Neuronal stem cell (in vitro differentiated cells): Measurements from ENCODE around the gene UBL7.
A peak's percentile ranks its signal among the peaks of the same experiment; 100 is the strongest.

Experiments
- DNase-seq: peaks from one replicate; pipeline ENCODE4 v3.0.0-alpha.2; 2013; ENCODE audit warnings: low spot score
- H2AFZ ChIP-seq: one replicate; pipeline ENCODE4 v1.6.1; 2013; ENCODE audit warnings: mild to moderate bottlenecking, low read length, inconsistent platforms
- H2AK5ac ChIP-seq: 2 replicates; pipeline ENCODE4 v1.6.1; 2013; ENCODE audit warnings: low read depth, mild to moderate bottlenecking, inconsistent platforms, low read length, moderate library complexity, mixed read lengths
- H2BK120ac ChIP-seq: 2 replicates; pipeline ENCODE4 v1.6.1; 2013; ENCODE audit warnings: low read depth, mild to moderate bottlenecking, inconsistent platforms, low read length, moderate library complexity, mixed read lengths
- H2BK12ac ChIP-seq: one replicate; pipeline ENCODE4 v1.6.1; 2013; ENCODE audit warnings: low read length, inconsistent platforms
- H2BK15ac ChIP-seq: 2 replicates; pipeline ENCODE4 v1.6.1; 2013; ENCODE audit warnings: mild to moderate bottlenecking, low read length, inconsistent platforms, mixed read lengths
- H2BK5ac ChIP-seq: one replicate; pipeline ENCODE4 v1.6.1; 2013; ENCODE audit warnings: inconsistent platforms, mild to moderate bottlenecking, low read length, moderate library complexity
- H3K14ac ChIP-seq: one replicate; pipeline ENCODE4 v1.6.1; 2013; ENCODE audit warnings: low read length, inconsistent platforms
- H3K18ac ChIP-seq: 2 replicates; pipeline ENCODE4 v1.6.1; 2013; ENCODE audit warnings: low read length, inconsistent platforms
- H3K23ac ChIP-seq: 2 replicates; pipeline ENCODE4 v1.6.1; 2013; ENCODE audit warnings: low read depth, mild to moderate bottlenecking, mixed read lengths, low read length, inconsistent platforms; ENCODE audit not compliant: poor library complexity
- H3K27ac ChIP-seq: replicated peaks from 3 replicates; pipeline ENCODE4 v1.5.1; 2013; ENCODE audit warnings: low read length, inconsistent platforms
- H3K27me3 ChIP-seq, 3 experiments: 2 replicates each; pipeline ENCODE4 v1.6.1; 2013; ENCODE audit warnings: low read length in 3 of 3, mild to moderate bottlenecking in 2 of 3, inconsistent platforms in 1 of 3, low read depth in 1 of 3, mixed read lengths in 1 of 3, moderate library complexity in 1 of 3; ENCODE audit not compliant: control insufficient read depth in 3 of 3, insufficient read depth in 3 of 3
- H3K36me3 ChIP-seq, 2 donors: replicated peaks in 1 of 2; 2 replicates each; pipeline ENCODE4 v1.6.1; 2013; ENCODE audit warnings: low read length in 2 of 2; ENCODE audit not compliant: control insufficient read depth in 2 of 2, insufficient read depth in 2 of 2
- H3K4ac ChIP-seq: 2 replicates; pipeline ENCODE4 v1.6.1; 2013; ENCODE audit warnings: inconsistent platforms, mild to moderate bottlenecking, low read length, moderate library complexity
- H3K4me1 ChIP-seq, 2 donors: 1 replicate in 1 of 2; 2 replicates in 1 of 2; pipeline ENCODE4 v1.6.1; 2013; ENCODE audit warnings: low read length in 2 of 2, low read depth in 1 of 2; ENCODE audit not compliant: control insufficient read depth in 2 of 2, insufficient read depth in 1 of 2
- H3K4me2 ChIP-seq: one replicate; pipeline ENCODE4 v1.6.1; 2013; ENCODE audit warnings: mild to moderate bottlenecking, low read length, inconsistent platforms; ENCODE audit not compliant: insufficient read depth, poor library complexity, severe bottlenecking
- H3K4me3 ChIP-seq, 2 donors: 2 replicates each; pipeline ENCODE4 v1.5.1; 2013; ENCODE audit warnings: low read length in 2 of 2, mild to moderate bottlenecking in 2 of 2, inconsistent platforms in 1 of 2, moderate library complexity in 1 of 2
- H3K79me1 ChIP-seq: one replicate; pipeline ENCODE4 v1.6.1; 2013; ENCODE audit warnings: low read depth, mild to moderate bottlenecking, inconsistent platforms, low read length, moderate library complexity
- H3K9ac ChIP-seq: one replicate; pipeline ENCODE4 v1.6.1; 2013; ENCODE audit warnings: mild to moderate bottlenecking, low read depth, low read length, inconsistent platforms; ENCODE audit not compliant: poor library complexity
- H3K9me3 ChIP-seq, 2 donors: replicated peaks in 1 of 2; 2 replicates each; pipeline versions ENCODE3 to v1.6.1; 2013; ENCODE audit warnings: low read length in 2 of 2, mild to moderate bottlenecking in 2 of 2, inconsistent platforms in 1 of 2, low read depth in 1 of 2, mixed read lengths in 1 of 2, moderate library complexity in 1 of 2; ENCODE audit not compliant: control insufficient read depth in 2 of 2, insufficient read depth in 1 of 2
- H4K8ac ChIP-seq: one replicate; pipeline ENCODE4 v1.6.1; 2013; ENCODE audit warnings: low read depth, mild to moderate bottlenecking, inconsistent platforms, low read length, moderate library complexity
- H4K91ac ChIP-seq: one replicate; pipeline ENCODE4 v1.6.1; 2013; ENCODE audit warnings: low read length, low read depth, mild to moderate bottlenecking, inconsistent platforms; ENCODE audit not compliant: poor library complexity
- WGBS, 2 donors: extraction: QIAGEN DNeasy Blood & Tissue Kit; methylation state at CpG; one replicate each; pipeline ENCODE4 v1.1.7; 2013; ENCODE audit warnings: missing lambda C conversion rate in 2 of 2, mixed read lengths in 1 of 2; ENCODE audit not compliant: insufficient read length in 2 of 2, insufficient replicate concordance in 1 of 2; ENCODE audit errors: extremely low coverage in 2 of 2; 5-methylcytosine and 5-hydroxymethylcytosine counted together

Gene UBL7

DNA sequence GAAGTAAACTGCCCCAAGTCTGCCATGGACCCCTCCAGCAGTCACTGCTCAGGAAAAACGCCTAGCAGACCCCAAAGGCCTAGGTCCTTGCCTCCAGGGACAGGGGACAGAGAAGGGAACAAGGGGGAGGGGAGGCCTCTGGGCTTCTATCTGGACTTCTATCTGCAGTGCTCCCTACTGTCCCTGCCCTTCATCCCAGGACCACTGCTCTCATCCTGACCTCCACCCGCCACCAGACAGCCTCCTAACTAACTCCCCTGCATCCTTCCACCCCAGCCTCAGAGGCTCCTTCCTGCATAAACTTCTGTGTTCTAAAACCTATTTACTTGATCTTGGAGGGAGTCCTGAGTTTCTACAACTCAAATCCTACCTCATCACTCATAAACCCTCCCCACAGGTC is 52.6 kb downstream of the UBL7 start:
- Histone ChIP-seq H2BK5ac (peak overlapping the region; percentile 88), H4K8ac (no peak overlapping the region), H3K18ac (peak overlapping the region; percentile 78), H3K36me3 (peaks cover 0 to 3% of the 10 kb centered on the region in 2 donors), H3K27me3 (no peaks in the 10 kb centered on the region), H3K9me3 (no peaks in the 10 kb centered on the region), H3K4me2 (no peak overlapping the region), H3K79me1 (no peaks in the 10 kb centered on the region), H2AFZ (no peak overlapping the region), H2BK120ac (no peak overlapping the region), H3K4ac (no peak overlapping the region), H2AK5ac (peak overlapping the region; percentile 95), H3K4me3 (no peak overlapping the region), H4K91ac (no peak overlapping the region), H3K4me1 (peaks cover 17 to 18% of the 10 kb centered on the region in 2 donors), H2BK12ac (no peak overlapping the region), H3K27ac (no peak overlapping the region), H3K14ac (no peak overlapping the region), H2BK15ac (no peak overlapping the region), H3K23ac (no peak overlapping the region), H3K9ac (no peak overlapping the region)
- WGBS, 2 donors, result no CpG with 5 or more reads among the region's 2 CpGs
- no peak for DNase-seq

- Histone ChIP-seq H3K14ac (peak overlapping the region; percentile 32), H2AK5ac (peak overlapping the region; percentile 95), H2AFZ (peak overlapping the region; percentile 86), H3K9me3 (no peaks in the 10 kb centered on the region), H3K4me3 (peak overlapping the region in 1 of 2 donors; percentile 21), H4K91ac (peak overlapping the region; percentile 64), H2BK120ac (no peak overlapping the region), H3K23ac (peak overlapping the region; percentile 38), H3K79me1 (no peaks in the 10 kb centered on the region), H3K4me2 (no peak overlapping the region), H3K18ac (peak overlapping the region; percentile 96), H3K27ac (peak overlapping the region; percentile 48), H2BK5ac (peak overlapping the region; percentile 88), H2BK12ac (no peak overlapping the region), H3K4me1 (peaks cover 17 to 18% of the 10 kb centered on the region in 2 donors), H3K36me3 (peaks cover 0 to 1% of the 10 kb centered on the region in 2 donors), H4K8ac (peak overlapping the region; percentile 78), H3K4ac (no peak overlapping the region), H2BK15ac (peak overlapping the region; percentile 88), H3K9ac (peak overlapping the region; percentile 1), H3K27me3 (peaks cover 0 to 7% (median 0%) of the 10 kb centered on the region in 3 experiments)
- WGBS, 2 donors, result no CpG with 5 or more reads among the region's 12 CpGs
- DNase-seq, result peak; percentile 56
These were observed 53.8 kb downstream of the UBL7 start for GRCh38 chr15:74406992-74407705.

DNA sequence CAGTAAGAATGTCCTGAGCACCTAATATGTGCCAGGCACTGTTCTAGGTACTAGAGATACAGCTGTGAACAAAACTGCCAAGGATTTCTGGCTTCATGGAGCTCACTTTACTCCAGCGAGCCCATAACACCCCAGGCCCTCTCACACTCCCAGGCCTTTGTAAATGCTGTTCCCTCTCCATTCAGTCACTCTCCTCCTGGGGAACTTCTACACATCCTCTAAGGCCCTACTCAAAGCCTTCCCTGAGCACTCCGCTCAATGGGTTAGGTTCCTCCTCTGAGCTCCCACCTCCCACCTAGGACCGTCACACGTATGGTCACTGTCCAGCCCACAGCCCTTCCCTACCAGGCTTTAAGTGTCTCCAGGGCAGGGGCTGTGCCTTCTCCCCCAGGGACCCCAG is 54.4 kb downstream of the UBL7 start:
- peak overlapping the region; percentile 86 for H2AFZ ChIP-seq
- peaks cover 17 to 18% of the 10 kb centered on the region in 2 donors for H3K4me1 ChIP-seq
- no peak for DNase-seq
- no peak overlapping the region for H3K14ac ChIP-seq
- H3K4me3 ChIP-seq, result no peak overlapping the region
- peaks cover 0 to 7% (median 0%) of the 10 kb centered on the region in 3 experiments for H3K27me3 ChIP-seq
- no peak overlapping the region for H3K18ac ChIP-seq
- H2BK15ac ChIP-seq, result no peak overlapping the region
- no peak overlapping the region for H3K9ac ChIP-seq
- H3K79me1 ChIP-seq, result no peaks in the 10 kb centered on the region
- no CpG with 5 or more reads among the region's 4 CpGs for WGBS, 2 donors
- H2BK120ac ChIP-seq, result no peak overlapping the region
- no peak overlapping the region for H3K27ac ChIP-seq
- H3K4ac ChIP-seq, result no peak overlapping the region
- no peak overlapping the region for H2BK12ac ChIP-seq
- H3K4me2 ChIP-seq, result no peak overlapping the region
- no peak overlapping the region for H2BK5ac ChIP-seq
- no peak overlapping the region for H4K91ac ChIP-seq
- no peak overlapping the region for H2AK5ac ChIP-seq
- no peaks in the 10 kb centered on the region for H3K9me3 ChIP-seq
- H3K23ac ChIP-seq, result no peak overlapping the region
- H3K36me3 ChIP-seq, result peaks cover 0 to 1% of the 10 kb centered on the region in 2 donors
- H4K8ac ChIP-seq, result no peak overlapping the region

DNA sequence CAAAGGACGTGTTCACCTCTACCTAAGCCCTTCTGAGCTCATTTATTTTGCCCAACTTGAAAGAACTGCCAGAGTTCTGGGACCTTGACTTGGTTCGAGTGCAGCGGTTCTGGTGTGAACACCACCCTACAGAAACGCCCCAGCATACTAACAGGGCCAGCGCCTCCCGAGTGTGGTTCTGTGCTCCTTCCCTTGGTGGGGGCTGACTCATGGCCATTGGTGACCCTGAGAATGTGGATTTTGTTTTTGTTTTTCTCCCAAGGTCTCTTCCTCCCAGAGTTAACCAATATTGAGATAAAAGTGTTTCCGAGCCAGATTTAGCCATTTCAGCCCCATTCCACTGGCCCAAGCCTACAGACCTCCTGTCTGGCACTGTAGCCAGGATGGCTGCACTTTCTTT is 55.1 kb downstream of the UBL7 start:
- H2AK5ac ChIP-seq, result no peak overlapping the region
- no peaks in the 10 kb centered on the region for H3K9me3 ChIP-seq
- no CpG with 5 or more reads among the region's 7 CpGs for WGBS, 2 donors
- H4K91ac ChIP-seq, result no peak overlapping the region
- H4K8ac ChIP-seq, result no peak overlapping the region
- no peak overlapping the region for H2BK5ac ChIP-seq
- no peak overlapping the region for H3K4me2 ChIP-seq
- H2BK15ac ChIP-seq, result no peak overlapping the region
- no peak overlapping the region for H3K9ac ChIP-seq
- no peak for DNase-seq
- H3K36me3 ChIP-seq, result peaks cover 0 to 1% of the 10 kb centered on the region in 2 donors
- H2BK120ac ChIP-seq, result no peak overlapping the region
- H3K4me1 ChIP-seq, result peaks cover 18 to 22% of the 10 kb centered on the region in 2 donors
- H3K23ac ChIP-seq, result no peak overlapping the region
- no peak overlapping the region for H2AFZ ChIP-seq
- H3K14ac ChIP-seq, result no peak overlapping the region
- H3K4me3 ChIP-seq, result no peak overlapping the region
- H3K27ac ChIP-seq, result no peak overlapping the region
- no peak overlapping the region for H3K18ac ChIP-seq
- no peak overlapping the region for H3K4ac ChIP-seq
- H3K79me1 ChIP-seq, result no peaks in the 10 kb centered on the region
- peaks cover 0 to 14% (median 0%) of the 10 kb centered on the region in 3 experiments for H3K27me3 ChIP-seq
- H2BK12ac ChIP-seq, result no peak overlapping the region
